Activated CD8-positive, alpha-beta memory T cell treated with anti-CD3 and anti-CD28 coated beads, Interleukin-2, amount 50 U/mL, for 24 hours (primary cell): ENCODE measurements around the gene HABP2.

ENCODE experiments used
- DNase-seq: peaks from one replicate; pipeline ENCODE4 v3.0.0-alpha.2; 2020; ENCODE audit errors: extremely low read depth

Gene HABP2

GRCh38 chr10:113552701-113553100 is at the start of gene HABP2:
HABP2 (plus strand) TSS chr10:113553053; CDS start chr10:113553122, 69 bp downstream.
- DNase-seq = no peak

GRCh38 chr10:113503930-113504329 is 48.9 kb upstream of the HABP2 start:
- no peak for DNase-seq

GRCh38 chr10:113504423-113504822 is 48.4 kb upstream of the HABP2 start:
- no peak for DNase-seq

DNA sequence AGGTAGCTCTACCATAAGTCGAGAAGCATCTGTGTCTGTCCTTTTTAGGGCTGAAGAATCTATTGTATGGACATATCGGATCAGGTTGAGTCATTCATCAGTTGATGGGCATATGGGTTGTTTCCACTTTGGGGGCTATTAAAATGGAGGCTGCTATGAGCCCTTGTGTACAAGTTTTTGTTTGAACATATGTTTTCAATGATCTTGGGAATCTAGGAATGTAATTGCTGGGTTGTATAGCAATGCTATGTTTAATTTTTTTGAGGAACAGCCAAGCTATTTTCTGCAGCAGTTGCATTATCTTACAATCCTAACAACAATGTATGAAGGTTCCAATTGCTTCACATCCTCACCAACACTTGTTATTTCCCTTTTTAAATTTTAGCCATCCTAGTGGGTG is 46.4 kb upstream of the HABP2 start:
- DNase-seq = no peak

GRCh38 chr10:113511419-113511818 is 41.4 kb upstream of the HABP2 start:
- DNase-seq = no peak

DNA sequence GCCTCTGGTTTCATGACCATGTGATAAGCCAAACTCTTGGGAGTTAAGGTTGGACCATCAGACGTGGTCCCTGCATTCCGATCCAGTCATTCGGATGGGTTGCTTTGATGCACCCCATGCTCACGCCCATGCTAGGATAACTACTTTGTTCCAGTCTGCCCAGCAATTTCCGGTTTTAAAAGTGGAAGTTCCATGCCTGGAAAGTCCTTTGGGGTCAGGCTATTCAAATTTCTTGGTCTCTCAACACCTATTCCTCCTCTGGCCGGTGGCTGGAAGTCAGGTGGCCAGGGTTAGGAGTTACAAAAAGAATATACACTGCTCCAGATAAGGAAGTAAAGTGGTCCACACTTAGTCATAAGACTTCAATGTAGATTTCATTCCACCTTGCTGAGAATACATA is 37.7 kb upstream of the HABP2 start:
- DNase-seq = no peak

- no peak for DNase-seq
These were observed 37.3 kb upstream of the HABP2 start for GRCh38 chr10:113515601-113516000.

GRCh38 chr10:113516061-113516460 is 36.8 kb upstream of the HABP2 start:
- DNase-seq = no peak

DNA sequence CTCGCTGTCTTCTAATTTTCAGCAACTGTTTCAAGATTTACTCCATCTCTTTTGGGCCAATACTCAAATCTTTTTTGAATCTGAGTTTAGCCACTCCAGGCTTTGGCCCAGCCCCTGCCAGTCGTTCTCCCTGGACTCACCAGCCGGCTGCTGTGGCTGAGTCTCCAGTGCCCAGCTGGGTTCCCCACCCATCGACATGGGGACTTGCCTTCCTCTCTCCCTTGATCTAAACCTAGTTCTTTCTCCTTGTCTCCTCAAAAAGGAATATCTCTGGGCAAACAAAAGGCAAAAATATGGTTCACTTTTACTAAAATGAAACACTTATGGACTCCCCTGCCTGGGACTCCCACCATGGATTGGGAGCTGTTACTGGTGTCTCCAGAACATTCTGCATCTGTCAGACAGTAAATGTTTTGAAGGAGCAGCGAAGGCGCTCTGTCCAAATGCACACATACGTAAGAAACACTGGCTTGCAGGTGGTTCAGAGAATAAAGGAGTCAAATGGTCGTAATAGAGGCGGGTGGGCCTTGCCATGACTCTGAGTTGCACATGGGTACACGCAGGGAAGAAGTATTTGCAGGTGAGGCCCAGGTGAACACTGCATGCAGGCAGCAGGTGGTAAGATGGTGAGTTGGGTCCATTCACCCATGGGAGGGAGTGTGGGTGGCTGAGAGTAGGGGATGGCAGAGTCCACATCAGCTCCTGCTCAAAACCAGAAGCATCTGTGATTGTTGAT is 35.5 kb upstream of the HABP2 start:
- no peak for DNase-seq

DNA sequence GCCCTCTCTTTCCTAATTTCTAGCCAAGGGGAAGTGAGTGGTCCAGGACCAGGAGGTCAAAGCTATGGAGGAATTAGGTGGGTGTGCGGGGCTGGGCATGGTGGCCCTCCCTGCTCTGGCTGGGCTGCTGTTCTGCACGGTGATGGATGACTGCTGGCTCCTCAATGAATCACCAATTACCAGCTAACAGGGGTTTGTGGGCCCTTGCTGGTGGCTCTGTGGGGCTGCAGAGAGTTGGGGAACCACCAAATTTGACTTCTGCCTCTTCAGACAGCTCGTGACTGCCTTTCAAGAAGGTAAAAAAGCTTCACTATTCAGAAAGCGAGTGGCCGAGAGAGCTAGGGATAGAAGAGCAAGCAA is 35.0 kb upstream of the HABP2 start:
- no peak for DNase-seq

DNA sequence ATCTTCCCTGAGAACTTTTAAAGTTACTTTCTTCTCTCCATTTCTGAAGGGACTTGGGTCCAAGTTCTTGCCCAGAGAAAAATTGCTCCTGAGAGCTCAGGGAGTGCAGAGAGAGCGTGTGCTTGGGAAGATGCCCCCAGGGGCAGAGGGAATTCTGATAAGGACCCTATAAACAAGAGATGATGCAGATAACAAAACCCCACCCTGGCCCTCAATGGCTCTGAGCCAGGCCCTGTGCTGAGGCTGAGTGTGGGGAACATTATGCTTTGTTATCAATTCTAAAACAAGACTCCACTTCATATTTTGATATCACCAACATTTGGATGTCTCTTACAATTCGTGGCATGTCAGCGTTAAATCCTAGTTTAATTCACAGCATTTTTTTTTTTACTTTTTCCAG is 34.4 kb upstream of the HABP2 start:
- DNase-seq = no peak

DNA sequence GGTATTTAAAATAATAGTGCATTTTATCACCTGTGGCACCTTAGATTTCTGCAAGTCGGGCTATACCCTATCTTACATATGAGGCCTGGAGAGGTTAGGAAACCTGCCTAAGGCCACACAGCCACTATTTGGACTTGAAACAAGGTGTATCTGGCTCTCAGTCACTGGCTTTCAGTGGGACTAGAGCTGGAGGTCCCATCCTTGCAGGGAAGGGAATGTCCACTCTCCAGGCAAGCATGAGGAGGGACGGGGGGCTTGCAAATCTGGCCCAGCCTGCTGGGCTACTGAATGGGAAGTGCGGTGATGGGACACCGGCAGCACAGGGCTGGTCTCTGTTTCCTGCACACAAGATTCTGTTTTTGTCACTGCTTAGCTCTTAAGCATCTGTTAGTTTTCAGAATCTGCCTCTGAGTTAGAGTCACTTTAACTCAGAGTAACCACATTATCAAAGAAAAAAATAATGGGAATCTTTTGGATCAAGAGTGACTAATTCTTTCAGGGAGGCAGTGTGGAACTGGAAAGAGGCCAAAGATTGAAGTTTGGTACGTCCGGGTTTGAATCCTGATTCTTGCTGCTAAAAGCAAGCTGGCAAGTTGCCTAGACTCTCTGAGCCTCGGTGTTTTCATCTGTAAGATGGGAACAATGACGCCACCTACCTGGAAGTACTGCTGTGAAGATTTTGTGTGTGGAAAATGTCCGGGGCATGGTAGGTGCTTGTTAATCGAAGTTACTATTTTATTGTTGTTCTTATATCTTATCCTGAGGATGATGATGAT is 33.8 kb upstream of the HABP2 start:
- DNase-seq = no peak

DNA sequence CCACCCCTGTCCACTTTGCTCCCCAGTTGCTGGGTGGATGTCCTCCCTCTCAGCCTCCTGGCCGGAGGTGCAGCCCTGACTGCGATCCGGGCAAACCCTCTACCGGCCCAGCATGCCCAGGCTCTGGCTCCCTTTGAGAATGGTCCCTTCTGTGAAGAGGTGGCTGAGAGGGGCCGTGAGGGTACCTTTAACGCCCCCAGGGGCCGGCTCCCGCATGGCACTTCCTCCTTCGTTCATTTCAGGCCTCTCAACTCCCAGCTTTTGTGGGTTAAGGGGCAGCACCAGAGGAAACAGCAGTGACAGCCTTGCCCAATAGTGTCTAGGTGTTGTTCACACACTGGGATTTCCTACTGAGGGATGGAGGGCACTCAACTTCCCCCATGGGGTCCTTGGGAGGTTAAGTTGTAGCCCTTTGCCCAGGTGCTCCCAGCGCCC is 33.2 kb upstream of the HABP2 start:
- no peak for DNase-seq

DNA sequence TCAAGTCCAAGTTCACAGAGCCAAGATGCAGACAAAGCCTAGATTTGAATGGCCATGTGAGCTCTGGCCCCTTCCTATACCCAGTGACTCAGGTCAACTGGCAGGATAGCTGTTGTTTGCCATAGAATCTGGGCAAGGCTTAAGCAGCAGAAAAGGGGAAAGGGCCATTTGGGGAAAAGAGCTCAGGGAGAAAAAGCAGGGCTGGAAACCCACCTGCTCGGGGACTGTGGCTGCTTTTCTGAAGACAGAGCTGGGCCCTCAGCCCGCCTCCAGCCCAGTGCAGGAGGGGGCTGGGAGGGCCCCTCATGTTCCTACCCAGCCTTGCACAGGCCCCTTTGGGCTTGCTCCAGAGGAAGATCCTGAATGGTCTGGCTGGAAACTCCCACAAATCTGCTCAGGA is 32.6 kb upstream of the HABP2 start:
- DNase-seq = no peak

- no peak for DNase-seq
These were observed 32.0 kb upstream of the HABP2 start for GRCh38 chr10:113520690-113521474.

- no peak for DNase-seq
These were observed 31.4 kb upstream of the HABP2 start for GRCh38 chr10:113521475-113521795.

DNA sequence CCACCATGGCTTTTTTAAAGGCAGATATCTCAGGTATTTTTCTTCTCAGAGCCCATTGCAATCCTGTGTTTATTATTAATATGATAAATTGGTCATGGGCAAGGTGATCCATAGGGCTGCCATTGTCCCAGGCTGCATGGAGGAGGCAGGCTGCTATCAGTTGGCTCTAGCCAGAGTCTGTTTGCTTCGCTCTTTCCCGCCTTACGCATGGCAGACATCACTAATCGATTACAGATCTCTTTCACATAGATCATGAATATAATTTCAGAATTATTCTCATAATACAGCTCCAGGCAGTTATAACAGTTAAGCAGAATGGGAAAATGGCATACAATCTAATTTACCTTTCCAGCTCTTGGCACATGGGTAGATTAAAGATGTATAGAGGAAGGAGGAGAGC is 30.4 kb upstream of the HABP2 start:
- no peak for DNase-seq

- DNase-seq = no peak
These were observed 29.8 kb upstream of the HABP2 start for GRCh38 chr10:113523071-113523470.

GRCh38 chr10:113523628-113524027 is 29.2 kb upstream of the HABP2 start:
- no peak for DNase-seq

GRCh38 chr10:113524120-113524519 is 28.7 kb upstream of the HABP2 start:
- DNase-seq = no peak

DNA sequence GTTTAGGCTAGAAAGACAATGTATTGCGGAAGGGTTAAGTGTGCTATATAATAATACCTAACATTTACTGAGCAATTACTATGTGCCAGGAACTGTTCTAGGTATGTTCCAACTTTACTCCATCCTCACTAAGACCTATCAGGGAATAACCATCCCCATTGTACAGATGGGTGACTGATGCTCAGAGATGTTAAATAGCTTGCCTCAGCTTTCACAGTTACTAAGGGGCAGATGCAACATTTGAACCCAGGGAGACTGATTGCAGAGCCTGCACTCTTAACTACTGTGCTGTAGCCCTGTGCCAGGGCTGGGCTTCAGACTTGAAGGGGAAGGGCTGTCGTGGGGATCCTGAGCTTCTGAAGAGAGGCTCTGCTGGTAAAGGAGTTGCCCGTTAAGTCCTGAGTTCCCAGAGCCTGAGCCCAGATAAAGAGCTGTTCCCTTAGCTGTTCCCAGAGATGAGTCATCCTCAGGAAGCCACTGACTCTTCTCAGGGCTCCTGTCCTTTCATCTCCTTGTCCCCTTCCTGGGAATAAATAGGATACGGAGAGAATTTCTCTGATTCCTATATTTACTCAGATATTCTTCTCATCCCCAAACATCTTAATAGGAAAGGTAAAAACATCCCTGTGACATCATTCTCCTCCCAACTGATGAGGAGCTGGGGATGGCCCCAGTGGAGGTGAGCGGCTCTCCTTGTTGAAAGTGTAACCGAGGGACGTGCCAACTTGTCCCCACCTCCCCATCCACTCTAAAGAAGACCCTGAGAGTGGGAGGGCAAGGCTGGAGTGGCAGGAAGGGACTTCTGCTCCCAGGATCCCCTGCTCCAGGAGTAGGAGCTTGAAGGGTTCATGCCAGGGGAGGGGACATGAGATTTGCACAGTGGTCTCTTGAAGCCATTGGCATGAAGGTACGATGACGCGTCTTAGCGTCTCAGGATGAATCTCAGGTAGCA is 28.0 kb upstream of the HABP2 start:
- DNase-seq = no peak

DNA sequence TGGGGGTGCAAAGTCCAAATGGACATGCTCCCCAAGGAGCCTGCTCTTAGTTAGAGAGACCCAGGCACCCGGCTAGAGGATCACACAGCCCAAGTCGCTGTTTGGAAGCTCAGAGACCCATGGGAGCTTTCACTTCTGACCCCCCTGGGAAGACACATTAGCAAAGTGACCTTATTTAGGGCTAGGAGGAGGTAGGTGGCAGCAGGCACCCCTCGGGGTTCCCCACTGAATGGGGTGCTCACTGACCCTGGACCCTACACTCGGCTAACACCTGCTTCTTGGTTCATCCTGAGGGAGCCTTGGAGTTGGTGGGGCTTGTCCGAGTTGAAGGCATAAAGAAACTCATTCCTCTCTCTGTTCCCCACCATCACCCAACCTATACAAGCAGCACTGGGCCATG is 27.1 kb upstream of the HABP2 start:
- no peak for DNase-seq
